ENCODE measurements around the gene ARVCF. TPM values are rescaled to one million over a fixed set of nuclear protein-coding genes. Genes with fewer than 3 reads are reported as not detected.

ARVCF gene
- total and polyA plus RNA-seq, 2 experiments from 2014 or later: 1.1 to 4.0 TPM

DNA sequence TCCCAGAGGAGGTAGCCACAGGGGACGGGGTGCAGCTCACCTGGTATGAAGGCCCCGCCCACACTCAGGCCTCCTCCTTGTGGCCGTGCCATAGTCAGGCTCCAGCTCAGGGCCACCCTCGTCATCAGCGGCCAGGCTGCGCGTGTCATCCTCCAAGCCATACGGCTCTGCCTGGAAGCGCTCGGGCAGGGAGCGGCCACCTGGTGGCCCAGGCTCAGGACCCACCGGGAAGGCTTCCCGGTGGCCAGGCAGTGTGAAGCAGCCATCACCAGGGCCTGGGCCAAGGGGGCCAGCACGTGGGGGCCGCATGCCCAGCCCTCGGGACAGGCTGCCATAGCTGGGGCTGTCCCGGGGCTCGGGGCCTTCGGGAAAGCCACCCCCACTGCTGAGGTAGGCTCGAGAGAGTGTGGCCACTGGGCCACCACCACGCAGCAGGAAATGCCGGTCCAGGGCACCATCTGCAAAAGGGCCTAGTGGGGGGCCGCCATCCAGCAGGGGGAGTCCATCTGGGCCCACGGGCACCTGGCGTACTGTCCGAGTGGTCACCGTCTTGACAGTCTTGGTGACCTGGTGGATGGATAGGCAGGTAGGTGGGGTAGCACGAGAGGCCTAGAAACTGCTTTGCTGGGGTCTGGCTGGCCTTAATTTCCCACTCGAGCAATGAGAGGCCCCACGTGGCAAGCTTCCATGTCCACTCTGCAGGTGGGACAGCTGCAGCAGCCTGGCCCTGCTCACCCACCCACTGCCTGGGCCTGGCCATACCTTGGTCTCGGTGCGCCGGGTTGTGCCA, 35.3 kb downstream of the ARVCF start:
- Histone ChIP-seq H3K79me2 (ENCODE audit: insufficient read depth) (no peaks in the 10 kb centered on the region), H3K9ac (no peak overlapping the region), H3K4me1 (ENCODE audit: insufficient read depth) (peaks cover 7% of the 10 kb centered on the region), H3K9me2 (ENCODE audit: insufficient read depth) (no peaks in the 10 kb centered on the region), H3K4me3 (no peak overlapping the region), H3F3A (ENCODE audit: insufficient read depth) (no peaks in the 10 kb centered on the region), H2AFZ (no peak overlapping the region), H3K27me3 (replicated peaks; ENCODE audit: insufficient read depth) (no peaks in the 10 kb centered on the region), H3K9me3 (ENCODE audit: low read depth) (no peaks in the 10 kb centered on the region), H3K36me3 (ENCODE audit: low read depth) (no peaks in the 10 kb centered on the region), H4K20me1 (ENCODE audit: insufficient read depth) (no peaks in the 10 kb centered on the region), H3K27ac (no peak overlapping the region), H3K4me2 (ENCODE audit: unreplicated experiment) (no peak overlapping the region)
- in situ Hi-C loops (cut with MboI): loop anchor here (25.0 kb wide), 1 partner anchor 306 kb away; no protein-coding TSS in a partner anchor
- no peak for TF ChIP-seq EZH2 (IDR thresholded peaks at IDR 0.05; ENCODE audit: insufficient read depth, poor library complexity, severe bottlenecking)
- TF ChIP-seq EZH2phosphoT487 (IDR thresholded peaks at IDR 0.05; ENCODE audit: insufficient read depth, low read depth): no peak
- DNase-seq: no peak
- WGBS, 2 experiments (ENCODE audit: low coverage in 1 of 2, low lambda C conversion rate in 2 of 2, missing lambda C conversion rate in 2 of 2): 88 to 91% methylated on average over 32 to 33 of the region's 33 CpGs

DNA sequence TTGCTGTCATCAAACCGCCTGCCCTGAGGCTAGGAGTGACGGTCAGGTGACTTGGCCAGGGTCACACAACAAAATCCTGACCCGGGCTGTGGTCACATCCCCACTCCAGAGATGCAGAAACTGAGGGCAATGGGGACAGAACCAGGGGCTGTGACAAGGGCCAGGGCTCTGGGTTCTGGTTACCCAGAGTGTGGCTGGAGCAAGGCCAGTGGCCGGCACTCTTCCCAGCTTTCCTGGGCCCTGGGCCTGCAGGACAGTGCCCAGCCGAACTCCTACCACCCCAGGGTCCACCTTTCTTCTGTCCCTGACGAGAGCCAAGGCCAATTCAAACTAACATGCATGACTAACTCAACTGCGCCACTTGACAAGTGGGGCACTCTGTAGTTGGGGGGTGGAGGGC, 35.9 kb downstream of the ARVCF start:
- Histone ChIP-seq H3K27me3 (replicated peaks; ENCODE audit: insufficient read depth) (no peaks in the 10 kb centered on the region), H3K9ac (no peak overlapping the region), H3K36me3 (ENCODE audit: low read depth) (no peaks in the 10 kb centered on the region), H3K4me2 (ENCODE audit: unreplicated experiment) (no peak overlapping the region), H3K4me1 (ENCODE audit: insufficient read depth) (peaks cover 7% of the 10 kb centered on the region), H2AFZ (no peak overlapping the region), H4K20me1 (ENCODE audit: insufficient read depth) (no peaks in the 10 kb centered on the region), H3K27ac (no peak overlapping the region), H3K4me3 (no peak overlapping the region), H3F3A (ENCODE audit: insufficient read depth) (no peaks in the 10 kb centered on the region), H3K9me3 (ENCODE audit: low read depth) (no peaks in the 10 kb centered on the region), H3K79me2 (ENCODE audit: insufficient read depth) (no peaks in the 10 kb centered on the region), H3K9me2 (ENCODE audit: insufficient read depth) (no peaks in the 10 kb centered on the region)
- DNase-seq: no peak
- no peak for TF ChIP-seq EZH2phosphoT487 (IDR thresholded peaks at IDR 0.05; ENCODE audit: insufficient read depth, low read depth)
- TF ChIP-seq EZH2 (IDR thresholded peaks at IDR 0.05; ENCODE audit: insufficient read depth, poor library complexity, severe bottlenecking): no peak
- WGBS, 2 experiments (ENCODE audit: low coverage in 1 of 2, low lambda C conversion rate in 2 of 2, missing lambda C conversion rate in 2 of 2): 88 to 93% methylated on average over 7 of the region's 7 CpGs
- in situ Hi-C loops (cut with MboI): loop anchor here (25.0 kb wide), 1 partner anchor 307 kb away; no protein-coding TSS in a partner anchor

DNA sequence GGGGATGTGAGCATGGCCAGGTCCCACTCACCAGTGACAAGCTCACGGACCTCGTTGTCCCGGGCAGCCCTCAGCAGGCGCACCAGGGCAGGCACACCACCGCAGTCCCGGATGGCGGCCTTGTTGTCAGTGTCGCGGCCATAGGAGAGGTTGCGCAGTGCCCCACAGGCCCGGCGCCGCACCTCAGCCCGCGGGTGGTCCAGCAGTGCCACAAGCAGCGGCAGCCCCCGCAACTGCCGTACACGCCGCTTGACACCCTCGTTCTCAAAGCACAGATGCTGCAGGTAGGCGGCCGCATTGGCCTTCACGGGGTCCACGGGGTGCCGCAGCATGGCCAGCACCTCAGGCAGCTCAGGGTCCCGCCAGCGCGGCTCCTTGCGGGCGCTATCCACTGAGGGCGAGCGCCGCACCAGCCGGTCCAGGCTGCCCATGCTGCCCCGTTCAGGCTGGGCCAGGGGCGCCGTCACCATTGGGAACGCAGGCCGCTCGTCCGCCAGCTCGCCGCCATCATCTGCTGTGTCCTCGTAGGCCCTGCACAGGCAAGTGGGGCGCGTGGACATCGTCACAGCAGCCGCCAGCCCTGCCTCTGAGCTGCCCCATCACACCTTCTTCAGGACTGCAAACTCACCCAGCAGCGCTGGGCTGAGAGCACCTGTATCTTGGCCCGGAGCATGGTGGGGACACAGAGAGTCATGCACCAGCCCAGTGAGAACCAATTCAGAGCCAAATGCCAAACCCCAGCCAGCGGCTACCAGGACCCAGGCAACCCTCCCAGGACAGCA, 36.7 kb downstream of the ARVCF start:
- 93 to 96% methylated on average over 38 to 52 of the region's 52 CpGs for WGBS, 2 experiments (ENCODE audit: low coverage in 1 of 2, low lambda C conversion rate in 2 of 2, missing lambda C conversion rate in 2 of 2)

DNA sequence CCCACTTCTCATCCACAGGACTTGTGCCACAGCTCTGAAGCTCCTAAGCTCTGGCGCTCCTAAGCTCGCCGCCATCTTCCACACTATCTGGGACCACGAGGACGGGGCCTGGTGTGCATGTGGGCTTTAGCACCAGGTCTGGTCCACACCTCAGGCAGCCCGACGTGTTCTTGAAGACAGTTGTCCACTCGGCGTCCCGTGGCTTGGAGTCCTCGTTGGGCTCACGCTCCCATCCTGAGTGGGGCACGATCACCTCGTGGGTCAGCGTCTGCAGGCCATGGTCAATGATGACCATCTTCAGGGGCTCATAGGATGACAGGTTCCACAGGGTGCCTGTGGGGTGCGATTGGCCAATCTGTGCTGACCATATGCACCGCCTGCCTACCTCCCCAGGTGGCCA, 37.9 kb downstream of the ARVCF start:
- in situ Hi-C loops (cut with MboI): loop anchor here (25.0 kb wide), 1 partner anchor 309 kb away; no protein-coding TSS in a partner anchor
- Histone ChIP-seq H3F3A (ENCODE audit: insufficient read depth) (no peaks in the 10 kb centered on the region), H3K4me2 (ENCODE audit: unreplicated experiment) (no peak overlapping the region), H3K9me2 (ENCODE audit: insufficient read depth) (no peaks in the 10 kb centered on the region), H3K4me3 (no peak overlapping the region), H3K36me3 (ENCODE audit: low read depth) (no peaks in the 10 kb centered on the region), H3K27me3 (replicated peaks; ENCODE audit: insufficient read depth) (no peaks in the 10 kb centered on the region), H3K79me2 (ENCODE audit: insufficient read depth) (no peaks in the 10 kb centered on the region), H3K9ac (no peak overlapping the region), H2AFZ (no peak overlapping the region), H3K4me1 (ENCODE audit: insufficient read depth) (no peaks in the 10 kb centered on the region), H4K20me1 (ENCODE audit: insufficient read depth) (no peaks in the 10 kb centered on the region), H3K9me3 (ENCODE audit: low read depth) (no peaks in the 10 kb centered on the region), H3K27ac (no peak overlapping the region)
- WGBS, 2 experiments (ENCODE audit: low coverage in 1 of 2, low lambda C conversion rate in 2 of 2, missing lambda C conversion rate in 2 of 2): 93 to 94% methylated on average over 17 of the region's 17 CpGs
- TF ChIP-seq EZH2 (IDR thresholded peaks at IDR 0.05; ENCODE audit: insufficient read depth, poor library complexity, severe bottlenecking) (no peak), EZH2phosphoT487 (IDR thresholded peaks at IDR 0.05; ENCODE audit: insufficient read depth, low read depth) (no peak)
- DNase-seq: no peak

More for the DNA sequence above, 36.7 kb downstream of the ARVCF start:
- Histone ChIP-seq H3K4me1 (ENCODE audit: insufficient read depth) (peaks cover 7% of the 10 kb centered on the region), H3K9me3 (ENCODE audit: low read depth) (no peaks in the 10 kb centered on the region), H3K27me3 (replicated peaks; ENCODE audit: insufficient read depth) (no peaks in the 10 kb centered on the region), H3F3A (ENCODE audit: insufficient read depth) (no peaks in the 10 kb centered on the region), H3K4me2 (ENCODE audit: unreplicated experiment) (no peak overlapping the region), H3K79me2 (ENCODE audit: insufficient read depth) (no peaks in the 10 kb centered on the region), H3K36me3 (ENCODE audit: low read depth) (no peaks in the 10 kb centered on the region), H3K9ac (no peak overlapping the region), H3K9me2 (ENCODE audit: insufficient read depth) (no peaks in the 10 kb centered on the region), H3K27ac (no peak overlapping the region), H3K4me3 (no peak overlapping the region), H2AFZ (no peak overlapping the region), H4K20me1 (ENCODE audit: insufficient read depth) (no peaks in the 10 kb centered on the region)
- DNase-seq: no peak
- TF ChIP-seq EZH2 (IDR thresholded peaks at IDR 0.05; ENCODE audit: insufficient read depth, poor library complexity, severe bottlenecking): no peak
- in situ Hi-C loops (cut with MboI): loop anchor here (25.0 kb wide), 1 partner anchor 307 kb away; no protein-coding TSS in a partner anchor
